ENCODE data around the gene DNHD1.

DNHD1 gene

GRCh38 chr11:6563667-6564066, 66.6 kb downstream of the DNHD1 start:
- no peak for DNase-seq (ENCODE audit: low spot score)

GRCh38 chr11:6565325-6565724, 68.2 kb downstream of the DNHD1 start:
- DNase-seq (ENCODE audit: low spot score): no peak

GRCh38 chr11:6565988-6566703, 69.1 kb downstream of the DNHD1 start:
- no peak for DNase-seq (ENCODE audit: low spot score)

GRCh38 chr11:6566704-6567370, 69.8 kb downstream of the DNHD1 start:
- no peak for DNase-seq (ENCODE audit: low spot score)

GRCh38 chr11:6567371-6567745, 70.3 kb downstream of the DNHD1 start:
- DNase-seq (ENCODE audit: low spot score): no peak

GRCh38 chr11:6568191-6568918, 71.3 kb downstream of the DNHD1 start:
- no peak for DNase-seq (ENCODE audit: low spot score)

GRCh38 chr11:6569706-6570105, 72.6 kb downstream of the DNHD1 start:
- DNase-seq (ENCODE audit: low spot score): no peak

- DNase-seq (ENCODE audit: low spot score): no peak
These were observed 73.8 kb downstream of the DNHD1 start for GRCh38 chr11:6570691-6571427.

- no peak for DNase-seq (ENCODE audit: low spot score)
These were observed 74.4 kb downstream of the DNHD1 start for GRCh38 chr11:6571434-6572008.

- DNase-seq (ENCODE audit: low spot score): no peak
These were observed 75.1 kb downstream of the DNHD1 start for GRCh38 chr11:6572215-6572614.

- DNase-seq (ENCODE audit: low spot score): peak; percentile 16
These were observed 78.0 kb downstream of the DNHD1 start for GRCh38 chr11:6574816-6575715.

GRCh38 chr11:6576471-6577373, 79.6 kb downstream of the DNHD1 start:
- peak; percentile 5 for DNase-seq (ENCODE audit: low spot score)

GRCh38 chr11:6578134-6578533, 81.1 kb downstream of the DNHD1 start:
- no peak for DNase-seq (ENCODE audit: low spot score)

GRCh38 chr11:6579681-6580080, 82.6 kb downstream of the DNHD1 start:
- no peak for DNase-seq (ENCODE audit: low spot score)

GRCh38 chr11:6583584-6583983, 86.5 kb downstream of the DNHD1 start:
- no peak for DNase-seq (ENCODE audit: low spot score)

- DNase-seq (ENCODE audit: low spot score): no peak
These were observed 87.4 kb downstream of the DNHD1 start for GRCh38 chr11:6584528-6584927.

GRCh38 chr11:6586434-6587359, 89.6 kb downstream of the DNHD1 start:
- DNase-seq (ENCODE audit: low spot score): no peak

GRCh38 chr11:6587360-6587953, 90.4 kb downstream of the DNHD1 start:
- no peak for DNase-seq (ENCODE audit: low spot score)

Measured in SW480 (cell line).